ENCODE results near the gene MALT1.

MALT1 gene

DNA sequence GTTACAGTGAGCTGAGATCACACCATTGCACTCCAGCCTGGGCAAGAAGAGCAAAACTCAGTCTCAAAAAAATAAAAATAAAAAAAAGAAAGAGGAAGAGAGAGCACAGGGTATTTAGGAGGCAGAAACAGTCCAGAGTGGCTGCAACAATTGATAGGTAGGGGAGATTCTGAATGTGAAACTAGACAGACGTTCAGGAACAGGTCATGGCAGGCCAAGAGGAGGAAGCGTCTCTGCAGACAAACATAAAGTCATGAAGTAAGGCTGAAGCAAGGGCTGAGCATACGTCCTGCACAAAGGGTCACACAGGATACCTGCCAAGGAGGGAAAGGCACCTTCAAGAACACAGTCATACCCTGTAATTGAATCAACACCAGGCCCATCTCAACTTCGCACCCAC is 129.3 kb downstream of the MALT1 start:
- TF ChIP-seq, protein P1, sequence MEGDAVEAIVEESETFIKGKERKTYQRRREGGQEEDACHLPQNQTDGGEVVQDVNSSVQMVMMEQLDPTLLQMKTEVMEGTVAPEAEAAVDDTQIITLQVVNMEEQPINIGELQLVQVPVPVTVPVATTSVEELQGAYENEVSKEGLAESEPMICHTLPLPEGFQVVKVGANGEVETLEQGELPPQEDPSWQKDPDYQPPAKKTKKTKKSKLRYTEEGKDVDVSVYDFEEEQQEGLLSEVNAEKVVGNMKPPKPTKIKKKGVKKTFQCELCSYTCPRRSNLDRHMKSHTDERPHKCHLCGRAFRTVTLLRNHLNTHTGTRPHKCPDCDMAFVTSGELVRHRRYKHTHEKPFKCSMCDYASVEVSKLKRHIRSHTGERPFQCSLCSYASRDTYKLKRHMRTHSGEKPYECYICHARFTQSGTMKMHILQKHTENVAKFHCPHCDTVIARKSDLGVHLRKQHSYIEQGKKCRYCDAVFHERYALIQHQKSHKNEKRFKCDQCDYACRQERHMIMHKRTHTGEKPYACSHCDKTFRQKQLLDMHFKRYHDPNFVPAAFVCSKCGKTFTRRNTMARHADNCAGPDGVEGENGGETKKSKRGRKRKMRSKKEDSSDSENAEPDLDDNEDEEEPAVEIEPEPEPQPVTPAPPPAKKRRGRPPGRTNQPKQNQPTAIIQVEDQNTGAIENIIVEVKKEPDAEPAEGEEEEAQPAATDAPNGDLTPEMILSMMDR (conservative IDR thresholded peaks at IDR 0.05): no peak
- no peak overlapping the region for H3K27ac ChIP-seq

DNA sequence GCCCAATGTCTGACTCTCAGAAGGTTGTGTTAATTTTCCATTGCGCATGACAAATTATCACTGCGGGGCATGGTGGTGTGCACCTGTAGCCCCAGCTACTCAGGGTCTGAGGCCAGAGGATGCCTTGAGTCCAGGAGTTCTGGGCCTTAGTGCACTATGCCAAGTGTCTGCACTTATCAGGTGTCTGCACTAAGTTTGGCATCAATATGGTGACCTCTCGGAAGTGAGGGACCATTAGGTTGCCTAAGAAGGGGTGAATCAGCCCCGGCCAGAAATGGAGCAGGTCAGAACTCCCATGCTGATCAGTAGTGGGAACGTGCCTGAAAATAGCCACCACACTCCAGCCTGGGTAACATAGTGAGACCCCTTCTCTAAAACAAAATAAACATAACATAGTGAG is 131.7 kb downstream of the MALT1 start:
- H3K27ac ChIP-seq: no peak overlapping the region
- TF ChIP-seq, protein P1 (conservative IDR thresholded peaks at IDR 0.05): no peak

DNA sequence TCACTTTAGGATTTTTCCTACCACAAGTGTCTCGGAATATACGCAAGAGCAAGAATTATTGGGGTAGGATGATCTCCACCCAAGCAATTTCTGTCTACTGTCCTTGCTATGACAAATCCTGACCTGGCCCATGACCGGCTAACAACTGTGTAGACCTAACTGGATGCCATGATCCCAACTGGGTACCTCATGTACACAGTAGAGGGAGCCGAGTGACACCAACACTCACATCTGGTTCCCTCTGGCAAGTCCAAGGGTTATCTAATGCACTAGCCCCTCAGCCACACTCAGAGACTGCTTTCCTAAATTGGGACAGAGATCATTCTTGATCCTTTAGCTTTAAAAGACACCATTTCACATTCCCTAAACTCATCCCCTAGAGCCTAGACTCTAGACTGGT is 132.7 kb downstream of the MALT1 start:
- no peak overlapping the region for H3K27ac ChIP-seq
- TF ChIP-seq, protein P1 (conservative IDR thresholded peaks at IDR 0.05): no peak

Data from VCaP (cell line).